Measurements from ENCODE around the gene NINJ2.

NINJ2 gene

GRCh38 chr12:524167-524951 lies 138.9 kb downstream of the NINJ2 start:
- DNase-seq = no peak

GRCh38 chr12:522692-523378 lies 140.4 kb downstream of the NINJ2 start:
- DNase-seq = no peak

GRCh38 chr12:520119-520518 lies 143.1 kb downstream of the NINJ2 start:
- no peak for DNase-seq

- no peak for DNase-seq
Observed at GRCh38 chr12:517538-517937, 145.7 kb downstream of the NINJ2 start.

Measured in inflammatory macrophage treated with lipopolysaccharide for 1 hour (primary cell).